Retinal pigment epithelial cell (primary cell): ENCODE data around the gene HSPG2.
"Not testable (repeated sequence)": the region's sequence is repeated elsewhere in the genome, so short reads cannot be mapped to it uniquely, and the experiment has no call there.

Experiments used
- DNase-seq: peaks from one replicate; pipeline ENCODE4 v3.0.0-alpha.2; 2010; ENCODE audit warnings: low read depth
- H3K4me3 ChIP-seq: 2 replicates; pipeline ENCODE4 v1.5.1; 2011; ENCODE audit warnings: mild to moderate bottlenecking, low read length, control low read depth, moderate library complexity
- TF ChIP-seq, protein P1 (sequence below): conservative IDR thresholded peaks from 2 replicates; pipeline ENCODE4 v1.5.1; 2011; ENCODE audit warnings: low read depth, low read length, control low read depth, inconsistent platforms

The HSPG2 gene

GRCh38 chr1:21831454-21831970 lies 105.6 kb downstream of the HSPG2 start:
- no peak for DNase-seq
- TF ChIP-seq, protein P1, sequence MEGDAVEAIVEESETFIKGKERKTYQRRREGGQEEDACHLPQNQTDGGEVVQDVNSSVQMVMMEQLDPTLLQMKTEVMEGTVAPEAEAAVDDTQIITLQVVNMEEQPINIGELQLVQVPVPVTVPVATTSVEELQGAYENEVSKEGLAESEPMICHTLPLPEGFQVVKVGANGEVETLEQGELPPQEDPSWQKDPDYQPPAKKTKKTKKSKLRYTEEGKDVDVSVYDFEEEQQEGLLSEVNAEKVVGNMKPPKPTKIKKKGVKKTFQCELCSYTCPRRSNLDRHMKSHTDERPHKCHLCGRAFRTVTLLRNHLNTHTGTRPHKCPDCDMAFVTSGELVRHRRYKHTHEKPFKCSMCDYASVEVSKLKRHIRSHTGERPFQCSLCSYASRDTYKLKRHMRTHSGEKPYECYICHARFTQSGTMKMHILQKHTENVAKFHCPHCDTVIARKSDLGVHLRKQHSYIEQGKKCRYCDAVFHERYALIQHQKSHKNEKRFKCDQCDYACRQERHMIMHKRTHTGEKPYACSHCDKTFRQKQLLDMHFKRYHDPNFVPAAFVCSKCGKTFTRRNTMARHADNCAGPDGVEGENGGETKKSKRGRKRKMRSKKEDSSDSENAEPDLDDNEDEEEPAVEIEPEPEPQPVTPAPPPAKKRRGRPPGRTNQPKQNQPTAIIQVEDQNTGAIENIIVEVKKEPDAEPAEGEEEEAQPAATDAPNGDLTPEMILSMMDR = no peak
- H3K4me3 ChIP-seq = no peak overlapping the region

DNA sequence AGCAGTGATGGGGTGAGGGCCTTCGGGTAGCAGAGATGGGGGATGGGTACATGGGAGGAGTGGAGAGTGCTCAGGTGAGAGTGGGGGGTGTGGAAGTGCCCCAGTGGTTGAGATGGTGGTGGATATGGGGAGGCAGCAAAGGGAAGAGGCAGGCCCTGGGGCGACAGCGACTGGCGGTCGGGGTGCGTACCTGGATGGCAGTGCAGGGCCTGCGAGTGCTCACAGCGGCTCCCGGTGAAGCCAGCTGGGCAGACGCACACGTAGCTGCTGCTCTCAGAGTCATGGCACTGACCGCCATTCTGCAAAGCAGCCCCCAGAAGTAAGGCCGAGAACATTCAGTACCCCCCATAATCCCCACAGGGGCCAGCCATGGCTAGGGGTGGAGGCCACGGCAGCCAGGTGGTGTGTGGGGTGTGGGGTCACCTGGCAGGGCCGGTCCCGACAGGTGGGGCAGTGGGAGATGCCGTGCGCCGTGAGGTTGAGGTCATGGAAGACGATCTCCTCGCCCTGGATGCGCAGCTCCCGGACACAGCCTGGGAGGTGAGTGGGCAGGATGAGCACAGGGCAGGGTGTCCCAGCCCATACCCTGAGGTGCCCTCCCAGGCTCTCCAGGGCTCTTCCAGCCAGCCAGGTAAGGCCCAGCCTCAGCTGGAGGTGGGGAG lies 106.2 kb downstream of the HSPG2 start:
- DNase-seq = no peak
- H3K4me3 ChIP-seq = no peak overlapping the region
- TF ChIP-seq, protein P1 = no peak

GRCh38 chr1:21829294-21829693 lies 107.8 kb downstream of the HSPG2 start:
- TF ChIP-seq, protein P1 = no peak
- no peak for DNase-seq
- no peak overlapping the region for H3K4me3 ChIP-seq

DNA sequence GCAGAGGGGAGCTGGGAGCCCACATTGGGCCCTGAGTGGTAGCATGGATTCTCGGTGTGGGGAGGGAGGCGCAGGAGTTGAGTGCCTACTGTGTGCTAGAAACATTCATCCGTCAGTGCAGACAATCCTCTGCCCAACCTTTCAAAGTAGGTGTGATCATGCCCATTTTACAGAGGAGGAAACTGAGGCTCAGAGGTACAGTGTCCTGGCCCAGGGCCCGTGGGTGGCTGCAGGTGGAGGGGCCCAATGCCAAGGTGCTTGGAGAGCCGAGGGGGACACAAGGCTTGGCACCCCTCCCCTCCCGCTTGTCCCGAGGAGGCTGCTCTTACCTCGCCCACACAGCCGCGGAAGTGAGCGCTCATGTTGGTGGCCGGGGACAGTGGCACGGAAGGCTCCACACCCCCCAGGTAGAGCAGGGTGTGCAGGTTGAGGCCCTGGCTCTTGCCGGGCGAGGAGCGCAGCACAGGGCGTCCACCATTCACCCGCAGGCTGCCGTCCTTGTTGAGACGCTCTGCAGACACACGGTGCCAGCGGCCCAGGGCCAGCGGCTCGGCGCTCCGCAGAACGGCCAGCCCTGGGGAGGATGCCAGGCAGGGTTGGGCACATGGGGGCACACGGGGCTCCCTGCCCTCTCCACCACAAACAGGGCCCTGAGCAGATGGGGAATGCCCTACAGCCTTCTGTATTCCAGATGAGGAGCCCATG lies 108.5 kb downstream of the HSPG2 start:
- TF ChIP-seq, protein P1 = no peak
- DNase-seq = no peak
- no peak overlapping the region for H3K4me3 ChIP-seq

DNA sequence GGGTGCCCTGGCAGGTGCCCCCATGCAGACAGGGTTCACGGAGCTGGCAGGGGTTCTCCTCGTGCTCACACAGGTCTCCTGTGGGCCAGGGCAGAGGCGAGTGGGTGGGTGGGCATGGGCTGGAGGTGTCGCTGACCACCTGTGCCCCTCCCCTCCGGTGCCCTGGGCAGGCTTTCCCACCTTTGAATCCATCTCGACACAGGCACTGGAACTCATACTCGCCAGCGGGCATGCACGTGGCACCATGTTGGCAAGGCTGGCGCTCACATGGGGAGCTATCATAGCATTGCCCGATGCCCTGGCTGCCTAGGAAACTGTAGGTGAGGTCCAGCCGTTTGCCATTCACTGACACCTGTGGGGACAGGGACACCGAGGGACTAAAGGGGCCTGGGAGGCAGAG lies 109.0 kb downstream of the HSPG2 start:
- no peak overlapping the region for H3K4me3 ChIP-seq
- TF ChIP-seq, protein P1 = no peak
- DNase-seq = no peak

- no peak for DNase-seq
- no peak overlapping the region for H3K4me3 ChIP-seq
- TF ChIP-seq, protein P1 = no peak
Observed at GRCh38 chr1:21827141-21827679, 109.9 kb downstream of the HSPG2 start.

DNA sequence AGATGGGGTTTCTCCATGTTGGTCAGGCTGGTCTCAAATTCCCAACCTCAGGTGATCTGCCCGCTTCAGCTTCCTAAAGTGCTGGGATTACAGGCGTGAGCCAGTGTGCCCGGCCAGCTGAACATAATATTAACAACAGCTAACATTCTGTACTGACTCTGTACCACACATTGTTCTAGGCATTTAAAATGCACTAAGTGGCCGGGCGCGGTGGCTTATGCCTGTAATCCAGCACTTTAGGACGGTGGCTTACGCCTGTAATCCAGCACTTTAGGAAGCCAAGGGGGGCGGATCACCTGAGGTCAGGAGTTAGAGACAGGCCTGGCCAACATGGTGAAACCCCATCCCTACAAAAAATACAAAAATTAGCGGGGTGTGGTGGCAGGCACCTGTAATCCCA lies 110.4 kb downstream of the HSPG2 start:
- not testable (repeated sequence) for DNase-seq, H3K4me3 ChIP-seq
